Measurements from ENCODE around the gene ZNF474. TPM values are rescaled to one million over a fixed set of nuclear protein-coding genes. Genes with fewer than 3 reads are reported as not detected.

ZNF474 gene
- total RNA-seq, 2 donors from 2014 or later, result not detected

DNA sequence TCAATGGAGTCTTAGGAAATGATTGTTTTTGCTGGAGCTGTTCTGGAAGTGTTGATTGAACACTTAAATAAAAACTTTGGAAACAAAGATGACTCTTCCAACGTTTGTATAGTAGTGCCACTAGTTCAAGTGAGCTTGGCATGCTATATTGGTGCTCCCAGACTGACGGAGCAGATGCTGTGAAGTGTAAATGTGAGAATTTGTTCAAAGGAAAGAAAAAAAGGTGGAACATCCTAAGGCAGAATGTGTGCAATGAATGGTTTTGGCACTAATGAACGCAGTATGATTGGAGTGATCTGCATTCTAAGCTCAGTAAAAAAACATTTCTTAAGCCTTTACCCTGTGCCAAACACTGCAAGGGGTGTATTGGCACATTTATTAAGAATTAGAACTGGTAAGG is 69.8 kb downstream of the ZNF474 start:
- no peaks in the 10 kb centered on the region for H3K9me3 Mint-ChIP-seq
- no peak overlapping the region for H3K4me3 Mint-ChIP-seq
- no peak overlapping the region for H3K27ac Mint-ChIP-seq
- H3K27me3 Mint-ChIP-seq, result peaks cover 10% of the 10 kb centered on the region
- no peaks in the 10 kb centered on the region for H3K4me1 Mint-ChIP-seq
- H3K36me3 Mint-ChIP-seq (ENCODE audit: low read depth), result no peaks in the 10 kb centered on the region
- ATAC-seq (replicated peaks), result no peak

DNA sequence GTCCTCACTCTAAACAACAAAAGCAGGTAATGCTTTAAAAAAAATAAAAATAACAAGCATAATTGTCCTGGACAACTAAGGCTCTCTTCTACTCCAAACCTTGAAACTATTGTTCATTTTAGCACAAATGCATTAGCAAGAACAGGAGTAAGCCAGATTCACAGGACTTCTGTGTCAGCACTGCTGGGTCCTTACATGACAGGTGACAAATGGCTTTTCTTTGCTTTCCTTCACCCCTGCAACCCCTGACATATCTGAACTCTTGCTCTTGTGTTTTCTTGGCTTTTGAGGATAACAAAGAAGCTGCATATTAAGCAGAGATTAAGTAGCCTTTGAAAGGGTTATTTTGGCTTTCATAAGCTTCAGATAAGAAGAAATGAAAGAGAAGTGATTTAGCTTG is 71.1 kb downstream of the ZNF474 start:
- H3K27me3 Mint-ChIP-seq, result peaks cover 14% of the 10 kb centered on the region

DNA sequence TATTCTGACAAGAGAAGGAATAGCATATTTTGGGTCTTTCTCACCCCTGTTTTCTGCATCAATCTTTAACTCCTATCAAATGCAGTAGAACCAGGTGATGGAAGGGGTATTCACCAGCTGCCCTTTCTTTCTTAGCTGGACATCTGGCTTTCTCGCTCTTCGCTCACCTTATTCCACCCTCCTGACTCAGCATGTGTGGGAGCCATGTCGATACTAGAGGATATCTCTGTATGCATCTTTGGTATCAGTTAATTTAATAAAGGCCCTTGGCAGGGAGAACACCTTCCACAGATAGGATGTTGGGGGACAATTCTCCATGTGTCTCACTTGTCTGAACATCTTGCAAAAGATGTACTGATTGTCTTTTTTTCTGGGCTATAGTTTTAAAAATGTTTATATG is 71.5 kb downstream of the ZNF474 start:
- Mint-ChIP-seq H3K27ac (no peak overlapping the region), H3K4me3 (no peak overlapping the region), H3K36me3 (ENCODE audit: low read depth) (no peaks in the 10 kb centered on the region), H3K9me3 (peaks cover 4% of the 10 kb centered on the region), H3K27me3 (peaks cover 16% of the 10 kb centered on the region), H3K4me1 (no peaks in the 10 kb centered on the region)
- ATAC-seq (replicated peaks), result no peak

More for the DNA sequence above, 71.1 kb downstream of the ZNF474 start:
- no peak overlapping the region for H3K27ac Mint-ChIP-seq
- no peak overlapping the region for H3K4me3 Mint-ChIP-seq
- H3K4me1 Mint-ChIP-seq, result no peaks in the 10 kb centered on the region
- no peaks in the 10 kb centered on the region for H3K36me3 Mint-ChIP-seq (ENCODE audit: low read depth)
- ATAC-seq (replicated peaks), result no peak
- H3K9me3 Mint-ChIP-seq, result peaks cover under 1% of the 10 kb centered on the region

DNA sequence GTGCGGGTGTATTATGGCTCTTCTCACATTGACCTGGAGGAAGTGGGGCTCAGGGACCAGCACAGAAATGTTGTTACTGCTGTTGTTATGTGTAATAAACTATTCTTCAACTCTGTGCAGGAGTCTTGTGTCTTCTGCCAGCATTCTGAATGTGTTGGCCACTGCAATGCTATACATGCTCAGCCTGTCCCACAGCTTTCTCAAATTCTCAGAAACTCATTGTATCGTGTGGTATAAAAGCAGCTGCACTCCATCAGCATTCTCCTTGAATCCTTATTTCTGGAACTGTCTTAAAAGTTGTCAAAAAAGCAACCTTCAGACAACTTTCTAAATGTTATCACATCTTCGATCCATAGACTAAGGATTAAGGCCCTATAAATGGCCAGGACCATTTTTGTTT is 72.0 kb downstream of the ZNF474 start:
- no peak for ATAC-seq (replicated peaks)
- Mint-ChIP-seq H3K36me3 (ENCODE audit: low read depth) (no peaks in the 10 kb centered on the region), H3K9me3 (peaks cover 4% of the 10 kb centered on the region), H3K4me1 (no peaks in the 10 kb centered on the region), H3K27me3 (peaks cover 16% of the 10 kb centered on the region), H3K27ac (no peak overlapping the region), H3K4me3 (no peak overlapping the region)

DNA sequence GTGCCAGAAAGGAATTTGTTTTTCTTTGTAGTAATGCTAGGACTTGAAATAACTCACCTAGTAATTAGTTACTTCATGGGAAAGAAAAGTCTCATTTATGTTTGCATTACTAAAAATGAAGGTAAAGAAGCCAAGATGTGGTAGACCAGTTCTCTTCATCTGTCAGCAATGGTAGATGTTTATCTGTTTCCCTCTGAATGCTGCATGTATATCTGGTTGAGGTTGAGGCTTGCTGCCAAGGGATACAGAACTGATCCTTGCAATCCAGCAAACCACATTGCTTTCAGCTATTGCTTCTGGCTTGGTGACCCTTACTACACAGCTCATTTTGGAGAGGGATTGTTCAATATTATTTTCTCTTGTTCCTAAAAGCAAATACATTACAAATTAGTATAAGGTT is 73.6 kb downstream of the ZNF474 start:
- no peak overlapping the region for H3K27ac Mint-ChIP-seq
- H3K4me3 Mint-ChIP-seq, result no peak overlapping the region
- no peaks in the 10 kb centered on the region for H3K36me3 Mint-ChIP-seq (ENCODE audit: low read depth)
- H3K9me3 Mint-ChIP-seq, result peaks cover 9% of the 10 kb centered on the region
- ATAC-seq (replicated peaks), result no peak
- H3K4me1 Mint-ChIP-seq, result no peaks in the 10 kb centered on the region
- peaks cover 12% of the 10 kb centered on the region for H3K27me3 Mint-ChIP-seq

Other genes starting within 250 kb of the ZNF474 start
- 10 to 100 TPM in 1 of 2 donors, 1 to 10 TPM in 1; 7.6 to 11.2 TPM for gene SRFBP1, start 167.6 kb upstream of the ZNF474 start, total RNA-seq
- not detected for gene LOX, start 51.3 kb upstream of the ZNF474 start, total RNA-seq
- gene SNCAIP, start 182.7 kb downstream of the ZNF474 start, total RNA-seq, result not detected

Data from activated T-helper 17 cell treated with anti-CD3 and anti-CD28 coated beads, Interleukin-2, amount 50 U/mL, for 72 hours (primary cell).